Naive B cell (primary cell): Measurements from ENCODE around the gene BRMS1L. TPM values are rescaled to one million over a fixed set of nuclear protein-coding genes. Genes with fewer than 3 reads are reported as not detected.
A peak's percentile ranks its signal among the peaks of the same experiment; 100 is the strongest.
"Not testable (repeated sequence)": the region's sequence is repeated elsewhere in the genome, so short reads cannot be mapped to it uniquely, and the experiment has no call there.

Experiments used
- ATAC-seq, 2 donors: fragments of 150-1000 bp; cut with Tn5 transposase; 2 replicates each; pipeline ENCODE4 v1.10.0; 2021; ENCODE audit warnings: low read depth in 2 of 2, mild to moderate bottlenecking in 2 of 2, moderate library complexity in 2 of 2
- DNase-seq: peaks from one replicate; pipeline ENCODE4 v3.0.0; 2022
- H3K27ac Mint-ChIP-seq, 6 donors: one replicate each; pipeline ENCODE4 v1.8.0; 2020 to 2022; ENCODE audit warnings: mild to moderate bottlenecking in 6 of 6, mixed read lengths in 6 of 6, moderate library complexity in 5 of 6, inconsistent platforms in 2 of 6
- H3K27me3 Mint-ChIP-seq, 3 donors: one replicate each; pipeline ENCODE4 v1.8.0; 2021 to 2022; ENCODE audit warnings: mixed read lengths in 3 of 3, mild to moderate bottlenecking in 1 of 3
- H3K36me3 Mint-ChIP-seq, 2 donors: one replicate each; pipeline ENCODE4 v1.8.0; 2020 to 2022; ENCODE audit warnings: mixed read lengths in 2 of 2, inconsistent platforms in 1 of 2, mild to moderate bottlenecking in 1 of 2
- H3K4me1 Mint-ChIP-seq, 3 donors: one replicate each; pipeline ENCODE4 v1.8.0; 2020 to 2022; ENCODE audit warnings: mixed read lengths in 3 of 3, inconsistent platforms in 1 of 3, mild to moderate bottlenecking in 1 of 3, moderate library complexity in 1 of 3
- H3K4me3 Mint-ChIP-seq, 8 donors: one replicate each; pipeline ENCODE4 v1.8.0; 2020 to 2022; ENCODE audit warnings: mild to moderate bottlenecking in 8 of 8, mixed read lengths in 8 of 8, moderate library complexity in 8 of 8, inconsistent platforms in 2 of 8
- H3K9me3 Mint-ChIP-seq, 7 donors: one replicate each; pipeline ENCODE4 v1.8.0; 2020 to 2022; ENCODE audit warnings: mixed read lengths in 7 of 7, mild to moderate bottlenecking in 5 of 7, inconsistent platforms in 2 of 7, moderate library complexity in 1 of 7
- polyA plus RNA-seq, 6 donors: library from polyadenylated mRNA; unstranded; fragments of 300-500 nt; fragmentation: Illumina TruSeq; gene quantifications; one replicate each; pipeline ENCODE4 v1.2.3, GENCODE V29; 2021; ENCODE audit warnings: low read depth in 6 of 6

Gene BRMS1L
- polyA plus RNA-seq, 6 donors from 2014 or later, result 1.4 to 5.0 (median 3.1) TPM

- no peaks in the 10 kb centered on the region for H3K36me3 Mint-ChIP-seq
- ATAC-seq (no peak), DNase-seq (no peak)
- peak overlapping the region; percentile 5 to 97 (median 92) for H3K4me3 Mint-ChIP-seq
- peaks cover 9 to 22% (median 14%) of the 10 kb centered on the region in 3 donors for H3K4me1 Mint-ChIP-seq
- no peaks in the 10 kb centered on the region for H3K27me3 Mint-ChIP-seq
- H3K27ac Mint-ChIP-seq, result peak overlapping the region in 3 of 6 donors; percentile 60 to 74 (median 69)
- no peaks in the 10 kb centered on the region for H3K9me3 Mint-ChIP-seq
Measured at GRCh38 chr14:35827678-35828472, 1.7 kb downstream of the BRMS1L start.

GRCh38 chr14:35829449-35829848 lies 3.3 kb downstream of the BRMS1L start:
- Mint-ChIP-seq H3K27ac (no peak overlapping the region), H3K9me3 (no peaks in the 10 kb centered on the region), H3K4me1 (peaks cover 9 to 22% (median 14%) of the 10 kb centered on the region in 3 donors), H3K36me3 (no peaks in the 10 kb centered on the region), H3K27me3 (no peaks in the 10 kb centered on the region), H3K4me3 (peak overlapping the region in 2 of 8 donors; percentile 54 to 87)
- ATAC-seq, result no peak
- no peak for DNase-seq

- ATAC-seq (no peak), DNase-seq (no peak)
- Mint-ChIP-seq H3K36me3 (peaks cover 9 to 19% of the 10 kb centered on the region in 2 donors), H3K4me1 (no peaks in the 10 kb centered on the region), H3K27ac (no peak overlapping the region), H3K4me3 (no peak overlapping the region), H3K9me3 (peaks cover 0 to 13% (median 6%) of the 10 kb centered on the region in 7 donors), H3K27me3 (no peaks in the 10 kb centered on the region)
Measured at GRCh38 chr14:35835208-35835982, 9.3 kb downstream of the BRMS1L start.

GRCh38 chr14:35841704-35842103 lies 15.6 kb downstream of the BRMS1L start:
- H3K27ac Mint-ChIP-seq, H3K27me3 Mint-ChIP-seq, DNase-seq, ATAC-seq, H3K4me1 Mint-ChIP-seq: not testable (repeated sequence)
- peaks cover 37 to 52% of the 10 kb centered on the region in 2 donors for H3K36me3 Mint-ChIP-seq
- peaks cover 14 to 42% (median 30%) of the 10 kb centered on the region in 7 donors for H3K9me3 Mint-ChIP-seq
- peak overlapping the region in 1 of 8 donors; percentile 15 for H3K4me3 Mint-ChIP-seq

- not testable (repeated sequence) for ATAC-seq, H3K27ac Mint-ChIP-seq, H3K4me1 Mint-ChIP-seq, H3K4me3 Mint-ChIP-seq, DNase-seq, H3K27me3 Mint-ChIP-seq
- Mint-ChIP-seq H3K9me3 (peaks cover 14 to 42% (median 30%) of the 10 kb centered on the region in 7 donors), H3K36me3 (peaks cover 37 to 54% of the 10 kb centered on the region in 2 donors)
Measured at GRCh38 chr14:35842245-35842644, 16.1 kb downstream of the BRMS1L start.

GRCh38 chr14:35844494-35844893 lies 18.4 kb downstream of the BRMS1L start:
- Mint-ChIP-seq H3K4me3 (no peak overlapping the region), H3K27ac (no peak overlapping the region), H3K36me3 (peaks cover 29 to 44% of the 10 kb centered on the region in 2 donors), H3K27me3 (no peaks in the 10 kb centered on the region), H3K9me3 (peaks cover 14 to 36% (median 30%) of the 10 kb centered on the region in 7 donors), H3K4me1 (no peaks in the 10 kb centered on the region)
- DNase-seq, result no peak
- ATAC-seq, result no peak

- Mint-ChIP-seq H3K36me3 (peaks cover 28 to 31% of the 10 kb centered on the region in 2 donors), H3K27ac (no peak overlapping the region), H3K9me3 (peaks cover 3 to 14% (median 6%) of the 10 kb centered on the region in 7 donors), H3K27me3 (no peaks in the 10 kb centered on the region), H3K4me1 (no peaks in the 10 kb centered on the region), H3K4me3 (no peak overlapping the region)
- ATAC-seq (no peak), DNase-seq (no peak)
Measured at GRCh38 chr14:35847636-35848035, 21.5 kb downstream of the BRMS1L start.

GRCh38 chr14:35849122-35849521 lies 23.0 kb downstream of the BRMS1L start:
- no peak overlapping the region for H3K27ac Mint-ChIP-seq
- ATAC-seq (no peak), DNase-seq (no peak)
- H3K27me3 Mint-ChIP-seq, result no peaks in the 10 kb centered on the region
- peaks cover 0 to 1% (median 0%) of the 10 kb centered on the region in 3 donors for H3K4me1 Mint-ChIP-seq
- H3K9me3 Mint-ChIP-seq, result peaks cover 0 to 6% (median 0%) of the 10 kb centered on the region in 7 donors
- no peak overlapping the region for H3K4me3 Mint-ChIP-seq
- H3K36me3 Mint-ChIP-seq, result peaks cover 24 to 26% of the 10 kb centered on the region in 2 donors

GRCh38 chr14:35851823-35852222 lies 25.7 kb downstream of the BRMS1L start:
- Mint-ChIP-seq H3K27ac (no peak overlapping the region), H3K27me3 (no peaks in the 10 kb centered on the region), H3K4me1 (peaks cover 8 to 20% (median 19%) of the 10 kb centered on the region in 3 donors), H3K9me3 (peaks cover 0 to 6% (median 0%) of the 10 kb centered on the region in 7 donors), H3K4me3 (no peak overlapping the region), H3K36me3 (peaks cover 17 to 20% of the 10 kb centered on the region in 2 donors)
- ATAC-seq (no peak), DNase-seq (no peak)

GRCh38 chr14:35853225-35853624 lies 27.1 kb downstream of the BRMS1L start:
- H3K27ac Mint-ChIP-seq, result peak overlapping the region in 1 of 6 donors; percentile 36
- no peak for ATAC-seq
- H3K27me3 Mint-ChIP-seq, result no peaks in the 10 kb centered on the region
- no peak for DNase-seq
- no peak overlapping the region for H3K4me3 Mint-ChIP-seq
- H3K36me3 Mint-ChIP-seq, result peaks cover 18 to 19% of the 10 kb centered on the region in 2 donors
- H3K9me3 Mint-ChIP-seq, result peaks cover 0 to 6% (median 0%) of the 10 kb centered on the region in 7 donors
- peaks cover 8 to 20% (median 19%) of the 10 kb centered on the region in 3 donors for H3K4me1 Mint-ChIP-seq

GRCh38 chr14:35854696-35855270 lies 28.6 kb downstream of the BRMS1L start:
- no peaks in the 10 kb centered on the region for H3K27me3 Mint-ChIP-seq
- peak overlapping the region in 5 of 6 donors; percentile 4 to 71 (median 44) for H3K27ac Mint-ChIP-seq
- no peak for ATAC-seq
- peaks cover 8 to 20% (median 19%) of the 10 kb centered on the region in 3 donors for H3K4me1 Mint-ChIP-seq
- DNase-seq, result no peak
- no peak overlapping the region for H3K4me3 Mint-ChIP-seq
- H3K9me3 Mint-ChIP-seq, result peaks cover 0 to 6% (median 0%) of the 10 kb centered on the region in 7 donors
- peaks cover 22 to 26% of the 10 kb centered on the region in 2 donors for H3K36me3 Mint-ChIP-seq

- no peaks in the 10 kb centered on the region for H3K27me3 Mint-ChIP-seq
- DNase-seq (peak; percentile 32), ATAC-seq (peak; percentile 92 to 94)
- peaks cover 8 to 20% (median 19%) of the 10 kb centered on the region in 3 donors for H3K4me1 Mint-ChIP-seq
- peaks cover 19 to 20% of the 10 kb centered on the region in 2 donors for H3K36me3 Mint-ChIP-seq
- peak overlapping the region in 1 of 8 donors; percentile 21 for H3K4me3 Mint-ChIP-seq
- peaks cover 0 to 6% (median 0%) of the 10 kb centered on the region in 7 donors for H3K9me3 Mint-ChIP-seq
- H3K27ac Mint-ChIP-seq, result peak overlapping the region; percentile 18 to 88 (median 65)
Measured at GRCh38 chr14:35855876-35856481, 29.8 kb downstream of the BRMS1L start.
